GM12878 (cell line): ENCODE data around the gene SRL. TPM values are rescaled to one million over a fixed set of nuclear protein-coding genes. Genes with fewer than 3 reads are reported as not detected.

Source experiments
- ATAC-seq: fragments of 200-7000 bp; cut with Tn5 transposase; 3 replicates; pipeline ENCODE4 v1.9.1; 2020; ENCODE audit warnings: mild to moderate bottlenecking, moderate library complexity
- BruUV-seq: library from RNA; stranded (reverse); fragments of 400-500 nt; replicated peaks from 2 replicates; lab custom pipeline; 2021; lab: Mats Ljungman, UMichigan
- CTCF ChIA-PET: fragments of 300-600 bp; sonication (Branson Sonifier 250); formaldehyde crosslinking; extraction: SDS; loops from one replicate; lab custom pipeline; 2021; ENCODE audit warnings: inconsistent platforms; lab: Yijun Ruan, JAX
- POLR2A ChIA-PET: fragments of 350-600 bp; formaldehyde crosslinking; extraction: SDS; loops from one replicate; lab custom pipeline; 2021; ENCODE audit warnings: inconsistent platforms; lab: Charles Lee
- RAD21 ChIA-PET: fragments of 300-600 bp; sonication (Branson Sonifier 250); formaldehyde crosslinking; loops from one replicate; lab custom pipeline; 2023; ENCODE audit warnings: antibody characterized with exemption; ENCODE audit not compliant: unreplicated experiment; lab: Charles Lee
- SMC1A ChIA-PET: fragments of 300-600 bp; sonication (Branson Sonifier 250); formaldehyde crosslinking; loops from one replicate; lab custom pipeline; 2023; ENCODE audit not compliant: unreplicated experiment, uncharacterized antibody; lab: Charles Lee
- DNase-seq: peaks from one replicate; pipeline ENCODE4 v3.0.0-alpha.2; 2011; ENCODE audit warnings: low read depth, low spot score
- FAIRE-seq: peaks from 3 replicates; lab custom pipeline; 2011; peaks lifted over from hg19 to GRCh38; lab: Jason Lieb, UNC
- H2AFZ ChIP-seq: 2 replicates; pipeline ENCODE4 v1.6.0; 2011; ENCODE audit warnings: low read depth, low read length, control low read depth; ENCODE audit not compliant: control insufficient read depth
- H3K27ac ChIP-seq: 2 replicates; pipeline ENCODE4 v1.5.1; 2011; ENCODE audit warnings: control low read depth; ENCODE audit not compliant: control insufficient read depth, insufficient read depth
- H3K27me3 ChIP-seq, 2 experiments: replicated peaks in 1 of 2; 2 replicates each; pipeline versions ENCODE4 v1.6.0 to v1.6.1; 2011; ENCODE audit warnings: low read length in 1 of 2; ENCODE audit not compliant: control insufficient read depth in 2 of 2, insufficient read depth in 2 of 2
- H3K36me3 ChIP-seq, 2 experiments: 2 replicates each; pipeline ENCODE4 v1.5.1; 2011; ENCODE audit warnings: low read length in 1 of 2; ENCODE audit not compliant: control insufficient read depth in 2 of 2, insufficient read depth in 2 of 2
- H3K4me1 ChIP-seq: 2 replicates; pipeline ENCODE4 v1.6.1; 2011; ENCODE audit warnings: mild to moderate bottlenecking, low read length, moderate library complexity, mixed read lengths; ENCODE audit not compliant: control insufficient read depth, insufficient read depth
- H3K4me2 ChIP-seq: 2 replicates; pipeline ENCODE4 v1.6.0; 2011; ENCODE audit warnings: control low read depth; ENCODE audit not compliant: control insufficient read depth, insufficient read depth
- H3K4me3 ChIP-seq: fragments of 200-600 bp; sonication (generic); 2 replicates; pipeline ENCODE4 v1.5.1; 2016
- H3K79me2 ChIP-seq: 2 replicates; pipeline ENCODE4 v1.6.0; 2011; ENCODE audit warnings: low read length; ENCODE audit not compliant: control insufficient read depth, insufficient read depth
- H3K9ac ChIP-seq: 2 replicates; pipeline ENCODE4 v1.8.0; 2011; ENCODE audit warnings: low read length, control low read depth, mixed read lengths; ENCODE audit not compliant: control insufficient read depth, insufficient read depth
- H3K9me3 ChIP-seq: replicated peaks from 3 replicates; pipeline ENCODE4 v1.5.1; 2011; ENCODE audit warnings: mild to moderate bottlenecking, low read length; ENCODE audit not compliant: control insufficient read depth, insufficient read depth
- H4K20me1 ChIP-seq: 2 replicates; pipeline ENCODE4 v1.6.0; 2011; ENCODE audit not compliant: control insufficient read depth, insufficient read depth
- ATF7 ChIP-seq: fragments of 450-650 bp; IDR thresholded peaks from 2 replicates; pipeline ENCODE4 v1.6.1; 2016; ENCODE audit warnings: low read depth, mild to moderate bottlenecking
- BCL3 ChIP-seq: IDR thresholded peaks from 2 replicates; pipeline ENCODE4 v1.6.1; 2011; ENCODE audit warnings: borderline replicate concordance, low read depth, mild to moderate bottlenecking, moderate library complexity, low read length; ENCODE audit not compliant: insufficient read depth, poor library complexity, severe bottlenecking
- HDAC6 ChIP-seq: fragments of 200-600 bp; sonication (generic); IDR thresholded peaks from one replicate; pipeline ENCODE4 v1.8.0; 2017; ENCODE audit warnings: antibody characterized with exemption; ENCODE audit not compliant: unreplicated experiment
- IRF3 ChIP-seq: fragments of 450-650 bp; IDR thresholded peaks from 2 replicates; pipeline ENCODE4 v1.6.1; 2014; ENCODE audit warnings: mild to moderate bottlenecking
- JUNB ChIP-seq: IDR thresholded peaks from 2 replicates; pipeline ENCODE4 v1.6.1; 2016; ENCODE audit warnings: antibody characterized with exemption, mild to moderate bottlenecking
- KDM1A ChIP-seq: fragments of 200-600 bp; sonication (generic); IDR thresholded peaks from 2 replicates; pipeline ENCODE4 v1.6.1; 2016; ENCODE audit warnings: borderline replicate concordance
- NFXL1 ChIP-seq: fragments of 450-650 bp; IDR thresholded peaks from 2 replicates; pipeline ENCODE4 v1.6.1; 2017; ENCODE audit warnings: antibody characterized with exemption, mild to moderate bottlenecking, borderline replicate concordance
- NFYA ChIP-seq: IDR thresholded peaks from 2 replicates; pipeline ENCODE4 v1.6.1; 2011; ENCODE audit warnings: low read depth, mild to moderate bottlenecking, low read length, improper control_type of control experiment, borderline replicate concordance
- NKRF ChIP-seq: fragments of 450-650 bp; conservative IDR thresholded peaks from 2 replicates; pipeline ENCODE4 v1.6.1; 2017; ENCODE audit warnings: mild to moderate bottlenecking, moderate library complexity
- SPI1 ChIP-seq: IDR thresholded peaks from 2 replicates; pipeline ENCODE4 v1.6.1; 2011; ENCODE audit warnings: low read depth, mild to moderate bottlenecking, low read length, moderate library complexity, borderline replicate concordance; ENCODE audit not compliant: insufficient read depth
- TBL1XR1 ChIP-seq: IDR thresholded peaks from 2 replicates; pipeline ENCODE4 v1.6.1; 2012; ENCODE audit warnings: low read depth, low read length, improper control_type of control experiment
- WGBS: methylation state at CpG from one replicate; pipeline ENCODE4 v1.1.6; 2016; ENCODE audit warnings: low lambda C conversion rate; ENCODE audit not compliant: insufficient replicate concordance, insufficient coverage; ENCODE audit errors: missing lambda C conversion rate; 5-methylcytosine and 5-hydroxymethylcytosine counted together
- in situ Hi-C: fragments of 300-500 bp; cut with MboI; formaldehyde crosslinking; loops from 9 replicates; pipeline ENCODE4 v1.14.3; 2018; ENCODE audit warnings: mixed read lengths
- intact Hi-C: fragments of 100-400 bp; cut with micrococcal nuclease; formaldehyde crosslinking; loops from one replicate; pipeline ENCODE4 v1.14.2; 2022; ENCODE audit not compliant: unreplicated experiment
- polyA plus RNA-seq, 11 experiments: library from polyadenylated mRNA; depleted of rRNA in 4 of 11; unstranded in 6 of 11; stranded (reverse) in 5 of 11; fragments of >200 nt; fragmentation: Nextera tagmentation in 4 of 11; fragmentation: Illumina TruSeq in 1 of 11; extraction: Ambion mirVana in 4 of 11; extraction: Trizol in 1 of 11; gene quantifications; 1 replicate in 1 of 11; 2 replicates in 10 of 11; pipeline versions ENCODE4 v1.2.1 to v1.2.3, GENCODE V29; 2011 to 2016; ENCODE audit warnings: inconsistent platforms in 2 of 11, missing spikeins in 2 of 11, low read depth in 1 of 11
- total RNA-seq, 4 experiments: library from RNA; depleted of rRNA in 3 of 4; stranded (reverse); fragments of >200 nt in 3 of 4; fragmentation: Illumina TruSeq in 1 of 4; extraction: Trizol in 1 of 4; gene quantifications; 2 replicates each; pipeline versions ENCODE4 v1.2.1 to v1.2.3, GENCODE V29; 2013 to 2021

SRL gene
- total and polyA plus RNA-seq, 10 of the 15 experiments (the other 5 are each of a cell fraction or from before 2014, with no cell fraction given): not detected

GRCh38 chr16:4263504-4264436 is 21.9 kb upstream of the SRL start (continued):
- TF ChIP-seq NKRF (no peak), NFXL1 (no peak)

- no peak for FAIRE-seq
- TF ChIP-seq BCL3: no peak
- no peak for TF ChIP-seq SPI1
- TF ChIP-seq TBL1XR1: no peak
- no peak for TF ChIP-seq JUNB
- TF ChIP-seq HDAC6: no peak
- TF ChIP-seq KDM1A: no peak
- TF ChIP-seq IRF3: no peak
- no peak for TF ChIP-seq NFYA
- TF ChIP-seq ATF7: no peak
Observed at GRCh38 chr16:4262303-4262835, 20.5 kb upstream of the SRL start.

More at GRCh38 chr16:4262303-4262835, 20.5 kb upstream of the SRL start:
- Histone ChIP-seq H3K4me1 (no peaks in the 10 kb centered on the region), H3K36me3 (peaks cover 6 to 25% of the 10 kb centered on the region in 2 experiments), H2AFZ (no peak overlapping the region), H3K9ac (no peak overlapping the region), H3K27ac (no peak overlapping the region), H3K4me3 (no peak overlapping the region), H4K20me1 (no peaks in the 10 kb centered on the region), H3K27me3 (no peaks in the 10 kb centered on the region), H3K9me3 (no peaks in the 10 kb centered on the region), H3K4me2 (no peak overlapping the region), H3K79me2 (peaks cover 6% of the 10 kb centered on the region)
- WGBS: 96% methylated on average over 18 of the region's 22 CpGs
- DNase-seq (no peak), ATAC-seq (no peak)
- SMC1A ChIA-PET: no interaction called here
- intact Hi-C loops: no loop called here
- CTCF ChIA-PET: interaction anchor here (1.1 to 2.3 kb wide), 3 partner anchors 8 to 69 kb away, joined by 3 to 6 read pairs (median 5); no protein-coding TSS in a partner anchor
- BruUV-seq: no TSS peak
- RAD21 ChIA-PET: no interaction called here
- in situ Hi-C loops: no loop called here
- POLR2A ChIA-PET: interaction anchor here (0.6 kb wide), 1 partner anchor 46 kb away, joined by 4 read pairs; no protein-coding TSS in a partner anchor
